Gastroesophageal sphincter (tissue), 4 donors: ENCODE results near the gene ASPA. TPM values are rescaled to one million over a fixed set of nuclear protein-coding genes. Genes with fewer than 3 reads are reported as not detected.
"Not testable (repeated sequence)": the region's sequence is repeated elsewhere in the genome, so short reads cannot be mapped to it uniquely, and the experiment has no call there.

Source experiments
- ATAC-seq: fragments of 150-250 bp; one replicate; pipeline ENCODE4 v1.9.1; 2016; ENCODE audit warnings: mild to moderate bottlenecking, moderate library complexity
- H3K27ac ChIP-seq, 4 donors: fragments of 200-600 bp; sonication (generic) in 3 of 4; 1 replicate in 3 of 4; 2 replicates in 1 of 4; pipeline ENCODE4 v1.5.1; 2016 to 2019
- H3K27me3 ChIP-seq: fragments of 200-600 bp; sonication (generic); one replicate; pipeline ENCODE4 v1.5.1; 2019
- H3K36me3 ChIP-seq, 2 donors: fragments of 200-600 bp; sonication (generic); one replicate each; pipeline ENCODE4 v1.5.1; 2019; ENCODE audit warnings: control low read depth in 1 of 2
- H3K4me1 ChIP-seq, 3 donors: fragments of 200-600 bp; sonication (generic); 1 replicate in 2 of 3; 2 replicates in 1 of 3; pipeline ENCODE4 v1.5.1; 2016 to 2019; ENCODE audit warnings: control low read depth in 2 of 3
- H3K4me3 ChIP-seq, 2 donors: fragments of 200-600 bp; sonication (generic); one replicate each; pipeline ENCODE4 v1.5.1; 2019; ENCODE audit warnings: mild to moderate bottlenecking in 1 of 2, moderate library complexity in 1 of 2
- H3K9me3 ChIP-seq, 3 donors: fragments of 200-600 bp; sonication (generic); one replicate each; pipeline ENCODE4 v1.5.1; 2017 to 2019; ENCODE audit warnings: control low read depth in 2 of 3
- EP300 ChIP-seq: sonication (generic); formaldehyde crosslinking; IDR thresholded peaks from one replicate; pipeline ENCODE4 v1.6.1; 2017; ENCODE audit warnings: antibody characterized with exemption, mild to moderate bottlenecking
- POLR2A ChIP-seq, 2 donors: fragments of 450-650 bp; IDR thresholded peaks; one replicate each; pipeline ENCODE4 v1.6.1; 2017; ENCODE audit warnings: antibody characterized with exemption in 2 of 2, mild to moderate bottlenecking in 2 of 2, moderate library complexity in 1 of 2
- POLR2AphosphoS5 ChIP-seq: sonication (generic); formaldehyde crosslinking; IDR thresholded peaks from one replicate; pipeline ENCODE4 v1.6.1; 2017; ENCODE audit warnings: antibody characterized with exemption
- WGBS, 2 donors: methylation state at CpG; one replicate each; pipeline ENCODE4 v1.1.5; 2018; ENCODE audit warnings: low coverage in 1 of 2; 5-methylcytosine and 5-hydroxymethylcytosine counted together
- total RNA-seq, 4 donors: library from RNA; depleted of rRNA; stranded (reverse); fragments of >200 nt; gene quantifications; one replicate each; pipeline ENCODE4 v1.1.0, GENCODE V29; 2016
- TF ChIP-seq, protein P1 (sequence below), 4 experiments: fragments of 200-600 bp in 2 of 4; fragments of 450-650 bp in 2 of 4; sonication (generic) in 1 of 4; IDR thresholded peaks; one replicate each; pipeline ENCODE4 v1.5.1; 2017 to 2019; ENCODE audit warnings: antibody characterized with exemption in 4 of 4, mild to moderate bottlenecking in 2 of 4, moderate library complexity in 2 of 4

ASPA gene
- total RNA-seq, 4 donors from 2014 or later, result 1.4 to 3.4 (median 2.7) TPM

DNA sequence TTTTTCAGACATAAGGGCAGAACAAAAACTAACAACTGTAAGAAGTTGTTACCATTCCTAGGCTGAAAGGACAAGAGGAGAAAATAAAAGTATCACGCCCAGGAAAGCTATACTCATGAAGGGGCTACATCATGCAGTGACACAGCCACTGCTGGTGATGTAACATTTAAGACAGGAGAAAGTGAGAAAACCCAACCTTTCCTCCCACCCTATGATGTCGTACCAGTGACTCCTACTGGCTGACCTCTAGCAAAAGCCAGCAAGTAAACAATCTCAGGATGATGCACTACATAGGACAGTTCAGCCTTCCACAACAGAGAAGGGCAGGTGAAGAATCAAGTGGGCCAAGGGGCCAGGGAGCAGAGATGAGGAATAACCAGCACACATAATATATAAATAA is 28.2 kb upstream of the ASPA start:
- H3K27me3 ChIP-seq, result no peaks in the 10 kb centered on the region
- H3K4me3 ChIP-seq, result no peak overlapping the region
- ATAC-seq, result no peak
- H3K36me3 ChIP-seq, result no peaks in the 10 kb centered on the region
- no peak overlapping the region for H3K27ac ChIP-seq
- no peaks in the 10 kb centered on the region for H3K4me1 ChIP-seq
- TF ChIP-seq EP300 (no peak), POLR2AphosphoS5 (no peak), POLR2A (IDR thresholded peaks at IDR 0.05) (no peak)
- TF ChIP-seq, protein P1, sequence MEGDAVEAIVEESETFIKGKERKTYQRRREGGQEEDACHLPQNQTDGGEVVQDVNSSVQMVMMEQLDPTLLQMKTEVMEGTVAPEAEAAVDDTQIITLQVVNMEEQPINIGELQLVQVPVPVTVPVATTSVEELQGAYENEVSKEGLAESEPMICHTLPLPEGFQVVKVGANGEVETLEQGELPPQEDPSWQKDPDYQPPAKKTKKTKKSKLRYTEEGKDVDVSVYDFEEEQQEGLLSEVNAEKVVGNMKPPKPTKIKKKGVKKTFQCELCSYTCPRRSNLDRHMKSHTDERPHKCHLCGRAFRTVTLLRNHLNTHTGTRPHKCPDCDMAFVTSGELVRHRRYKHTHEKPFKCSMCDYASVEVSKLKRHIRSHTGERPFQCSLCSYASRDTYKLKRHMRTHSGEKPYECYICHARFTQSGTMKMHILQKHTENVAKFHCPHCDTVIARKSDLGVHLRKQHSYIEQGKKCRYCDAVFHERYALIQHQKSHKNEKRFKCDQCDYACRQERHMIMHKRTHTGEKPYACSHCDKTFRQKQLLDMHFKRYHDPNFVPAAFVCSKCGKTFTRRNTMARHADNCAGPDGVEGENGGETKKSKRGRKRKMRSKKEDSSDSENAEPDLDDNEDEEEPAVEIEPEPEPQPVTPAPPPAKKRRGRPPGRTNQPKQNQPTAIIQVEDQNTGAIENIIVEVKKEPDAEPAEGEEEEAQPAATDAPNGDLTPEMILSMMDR (IDR thresholded peaks at IDR 0.05), result no peak
- no peaks in the 10 kb centered on the region for H3K9me3 ChIP-seq
- WGBS, 2 donors, result 25 to 64% methylated on average over 2 of the region's 2 CpGs

DNA sequence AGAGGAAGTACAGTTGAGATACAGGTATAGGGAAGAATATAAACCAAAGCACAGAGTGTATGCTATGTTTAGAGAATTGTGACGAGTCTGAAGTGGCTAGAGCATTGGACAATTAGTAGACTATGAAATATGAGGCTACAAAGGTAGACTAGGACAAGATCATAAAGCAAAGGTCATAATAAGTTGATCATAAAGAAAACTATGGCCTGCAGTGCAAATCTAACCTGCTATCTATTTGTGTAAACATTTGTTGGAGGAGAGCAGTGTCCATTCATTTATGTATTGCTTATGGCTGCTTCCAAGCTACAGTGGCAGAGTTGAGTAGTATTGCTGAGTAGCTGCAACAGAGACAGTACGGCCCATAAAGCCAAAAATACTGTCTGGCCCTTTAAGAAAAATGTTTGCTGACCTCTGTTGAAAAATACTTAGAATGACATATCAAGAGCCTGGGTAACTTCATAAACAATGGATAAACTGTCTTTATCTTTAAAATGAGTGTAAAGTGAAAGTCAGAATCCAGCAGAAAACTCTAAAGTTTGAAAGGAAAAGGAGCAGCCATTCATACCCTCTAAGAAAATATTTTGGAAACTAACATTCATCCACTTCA is 27.6 kb upstream of the ASPA start:
- H3K27ac ChIP-seq, result no peak overlapping the region
- TF ChIP-seq POLR2A (IDR thresholded peaks at IDR 0.05) (no peak), POLR2AphosphoS5 (no peak), EP300 (no peak)
- TF ChIP-seq, protein P1 (IDR thresholded peaks at IDR 0.05), result no peak
- no peak for ATAC-seq
- H3K9me3 ChIP-seq, result no peaks in the 10 kb centered on the region
- WGBS, 2 donors, result 34 to 47% methylated on average over 2 of the region's 2 CpGs
- H3K36me3 ChIP-seq, result no peaks in the 10 kb centered on the region
- H3K4me1 ChIP-seq, result no peaks in the 10 kb centered on the region
- no peak overlapping the region for H3K4me3 ChIP-seq
- H3K27me3 ChIP-seq, result no peaks in the 10 kb centered on the region

DNA sequence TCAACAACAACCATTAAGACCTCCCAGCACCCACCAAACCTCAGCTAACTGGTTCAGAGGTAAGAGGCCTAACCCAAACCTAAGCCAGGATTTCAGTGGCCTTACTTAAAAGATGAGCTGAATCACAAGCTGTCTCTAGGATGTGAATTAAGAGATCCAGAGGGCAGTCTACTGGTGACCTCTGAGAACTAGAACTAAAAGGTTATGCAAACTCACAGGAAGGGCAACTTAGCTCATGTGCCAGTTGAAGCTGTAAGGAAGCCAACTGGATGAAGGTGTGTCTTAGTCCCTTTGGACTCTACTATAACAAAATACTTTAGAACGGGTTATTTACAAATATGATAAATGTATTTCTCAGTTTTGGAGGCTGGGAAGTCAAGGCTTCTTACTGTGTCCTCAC is 9.4 kb upstream of the ASPA start:
- ATAC-seq, H3K4me1 ChIP-seq, H3K9me3 ChIP-seq, H3K27ac ChIP-seq, H3K4me3 ChIP-seq, H3K36me3 ChIP-seq, H3K27me3 ChIP-seq: not testable (repeated sequence)
- WGBS, 2 donors, result 80 to 83% methylated on average over 1 of the region's 1 CpG

DNA sequence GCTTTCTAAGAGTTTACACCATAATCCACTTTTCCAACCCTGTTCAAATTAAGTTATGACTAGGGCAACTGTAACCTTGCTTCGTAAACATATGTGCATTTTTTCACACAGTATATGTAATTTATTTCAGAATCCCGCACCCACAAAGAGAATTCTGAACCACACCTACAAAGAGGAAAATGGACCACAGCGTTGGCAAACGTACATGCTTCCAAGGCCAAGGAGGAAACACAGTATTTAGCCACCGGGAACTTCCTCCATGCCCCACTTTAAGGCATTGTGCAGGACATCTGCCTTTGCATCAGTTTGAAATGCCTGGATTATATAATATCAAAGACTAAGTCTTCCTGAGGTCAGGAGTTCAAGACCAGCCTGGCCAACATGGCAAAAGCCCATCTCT is 6.3 kb upstream of the ASPA start:
- no peak overlapping the region for H3K27ac ChIP-seq
- H3K4me3 ChIP-seq, result no peak overlapping the region
- ATAC-seq, result no peak
- no peaks in the 10 kb centered on the region for H3K27me3 ChIP-seq
- 25 to 59% methylated on average over 2 to 4 of the region's 5 CpGs for WGBS, 2 donors
- TF ChIP-seq EP300 (no peak), POLR2A (IDR thresholded peaks at IDR 0.05) (no peak), POLR2AphosphoS5 (no peak)
- TF ChIP-seq, protein P1 (IDR thresholded peaks at IDR 0.05), result no peak
- peaks cover 0 to 8% (median 0%) of the 10 kb centered on the region in 3 donors for H3K4me1 ChIP-seq
- H3K9me3 ChIP-seq, result no peaks in the 10 kb centered on the region
- no peaks in the 10 kb centered on the region for H3K36me3 ChIP-seq

DNA sequence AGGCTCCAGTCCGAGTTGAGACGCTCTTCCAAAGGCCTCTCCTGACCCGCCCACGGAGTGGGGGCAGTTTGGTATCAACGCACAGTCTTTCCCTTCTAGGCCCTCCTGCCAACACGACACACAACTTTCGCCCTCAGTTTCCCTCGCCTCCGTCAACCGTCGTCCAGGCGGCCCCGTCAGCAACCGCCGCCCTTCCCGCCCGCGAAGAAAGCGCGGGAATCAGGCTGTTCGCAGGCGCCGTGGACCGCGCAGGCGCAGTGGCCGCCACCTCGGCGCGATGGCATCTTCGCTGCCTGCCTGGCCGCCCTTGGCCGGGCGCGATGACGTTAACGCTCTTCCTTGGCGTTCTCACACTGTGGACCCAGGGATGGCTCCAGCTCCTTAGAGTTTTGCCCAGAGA is 4.2 kb upstream of the ASPA start, which contains the start of gene SPATA22:
SPATA22 (minus strand) TSS at position 221 of the 400 bp plus-strand sequence. CDS start 2,494 bp downstream, outside the sequence.
- TF ChIP-seq POLR2AphosphoS5 (no peak), POLR2A (IDR thresholded peaks at IDR 0.05) (no peak), EP300 (no peak)
- TF ChIP-seq, protein P1 (IDR thresholded peaks at IDR 0.05), result no peak
- no peaks in the 10 kb centered on the region for H3K36me3 ChIP-seq
- 83 to 95% methylated on average over 2 to 4 of the region's 38 CpGs for WGBS, 2 donors
- ATAC-seq, result no peak
- peaks cover 0 to 13% (median 0%) of the 10 kb centered on the region in 3 donors for H3K4me1 ChIP-seq
- H3K27me3 ChIP-seq, result no peaks in the 10 kb centered on the region
- H3K9me3 ChIP-seq, result no peaks in the 10 kb centered on the region
- no peak within 1 kb of the TSS for H3K4me3 ChIP-seq
- H3K27ac ChIP-seq, result no peak within 1 kb of the TSS
